ENCODE results near the gene RBFA. TPM values are rescaled to one million over a fixed set of nuclear protein-coding genes. Genes with fewer than 3 reads are reported as not detected.

The RBFA gene
- total and polyA plus RNA-seq, 2 of the 13 experiments (the other 11 are each of a cell fraction or from before 2014, with no cell fraction given): 29.7 to 42.4 TPM

DNA sequence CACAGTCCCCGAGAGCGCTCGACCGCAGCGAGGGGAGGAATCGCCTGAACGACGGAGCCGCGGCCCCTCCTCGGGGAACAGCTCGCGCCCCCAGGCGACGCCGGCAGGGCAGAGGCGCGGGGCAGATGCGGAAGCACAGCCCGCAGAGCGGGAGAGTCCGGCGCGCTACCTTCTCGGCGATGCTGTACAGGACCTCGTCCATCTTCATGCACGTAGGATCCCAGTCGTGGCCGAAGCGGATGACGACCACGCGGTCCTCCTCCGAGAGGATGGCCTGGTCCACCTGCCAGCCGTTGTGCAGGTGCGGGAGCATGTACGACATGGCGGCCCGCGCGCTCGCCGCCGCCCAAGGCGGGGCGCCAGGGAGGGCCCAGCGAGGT, 46.2 kb upstream of the RBFA start (continued):
- TF ChIP-seq ZNF770 (CRISPR knock-in tag; IDR thresholded peaks at IDR 0.05): no peak

DNA sequence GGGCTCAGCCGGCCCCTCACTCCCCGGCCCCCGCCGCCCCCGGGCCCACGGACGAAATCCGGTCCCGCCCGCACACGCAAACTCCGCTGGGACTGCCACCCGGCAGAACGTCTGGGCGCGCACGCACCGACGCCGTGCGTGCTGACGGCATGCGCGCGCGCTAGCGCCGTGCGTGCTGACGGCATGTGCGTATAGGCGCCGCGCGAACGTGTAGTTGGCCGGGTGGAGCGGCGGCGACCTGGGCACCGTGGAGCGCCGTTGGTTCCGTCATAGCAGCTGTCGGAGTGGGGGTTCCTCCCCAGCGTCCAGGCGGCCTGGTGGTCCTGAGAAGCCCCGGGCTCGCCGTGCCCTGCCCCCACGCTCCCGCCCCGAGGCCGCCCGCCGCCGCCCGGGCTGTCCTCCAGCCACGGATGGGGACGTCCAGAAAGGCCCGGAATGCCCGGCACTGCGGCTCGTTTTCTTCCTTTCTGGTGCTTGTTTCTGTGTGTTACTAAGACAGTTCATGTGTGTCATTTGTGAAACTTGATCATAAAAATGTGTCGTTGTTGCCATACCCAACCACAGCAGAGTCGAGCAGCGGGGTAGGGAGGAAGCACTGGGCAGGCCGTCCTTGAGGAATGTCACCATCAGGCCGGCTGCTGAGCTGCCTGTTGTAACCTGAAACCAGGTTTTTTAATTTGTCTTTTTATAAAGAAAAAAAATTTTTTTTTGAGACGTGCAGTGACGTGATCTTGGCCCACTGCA, 45.6 kb upstream of the RBFA start, which contains the start of gene TXNL4A:
TSS of gene TXNL4A (minus strand) at position 113 of the 744 bp plus-strand sequence. CDS start 171 bp downstream, outside the sequence.
- ChIA-PET POLR2A (interaction anchor here (0.7 to 6.1 kb wide), 8 partner anchors 21 to 120 kb away, joined by 3 to 45 read pairs (median 6); partner anchors contain the start of genes ADNP2, HSBP1L1 and RBFA), CTCF (ENCODE audit: low intra/inter-chr PET ratio, low total read pairs) (interaction anchor here (2.1 kb wide), 1 partner anchor 54 kb away, joined by 8 read pairs; no protein-coding TSS in a partner anchor)
- H3K27me3 ChIP-seq (ENCODE audit: control insufficient read depth in 1 of 2, insufficient read depth in 2 of 2, low read length in 2 of 2): no peaks in the 10 kb centered on the region; a peak in 1 of 5 replicates
- H3K36me3 ChIP-seq (replicated peaks in 1 of 2; ENCODE audit: control insufficient read depth in 1 of 2, insufficient read depth in 2 of 2, low read length in 2 of 2): peaks cover 3 to 13% of the 10 kb centered on the region in 2 experiments; a peak in 4 of 5 replicates
- intact Hi-C loops (cut with micrococcal nuclease; ENCODE audit: unreplicated experiment): loop anchor here (1.0 to 2.0 kb wide), 4 partner anchors 38 to 116 kb away; partner anchors contain the start of genes RBFA and SLC66A2
- H3K9me3 ChIP-seq (ENCODE audit: low read length): no peaks in the 10 kb centered on the region
- peak within 1 kb of the TSS; percentile 85 for H3K27ac ChIP-seq (ENCODE audit: extremely low read length, insufficient read depth, low read length)
- peak; percentile 69 for DNase-seq (ENCODE audit: low spot score)
- H3K79me2 ChIP-seq (ENCODE audit: insufficient read depth, low read length): peaks cover 48% of the 10 kb centered on the region
- peaks cover 27% of the 10 kb centered on the region for H4K20me1 ChIP-seq (ENCODE audit: insufficient read depth, low read length)
- H2AFZ ChIP-seq (ENCODE audit: low read length): no peak within 1 kb of the TSS
- H3K4me2 ChIP-seq (ENCODE audit: low read depth, low read length): peak within 1 kb of the TSS; percentile 97
- H3K9ac ChIP-seq (ENCODE audit: insufficient read depth, low read depth, low read length): peak within 1 kb of the TSS; percentile 92
- peaks cover 51% of the 10 kb centered on the region for H3K4me1 ChIP-seq (ENCODE audit: insufficient read depth, low read length)
- WGBS (ENCODE audit: low lambda C conversion rate): 0% methylated on average over 11 of the region's 71 CpGs
- ATAC-seq: peak; percentile 95
- peak; percentile 58 for FAIRE-seq
- TSS peak; percentile 88 for BruUV-seq (replicated peaks)
- peak within 1 kb of the TSS; percentile 84 to 96 (median 85) for H3K4me3 ChIP-seq (replicated peaks in 1 of 3; ENCODE audit: insufficient read depth in 1 of 3, low read depth in 2 of 3, low read length in 3 of 3)
- in situ Hi-C loops (cut with HindIII; ENCODE audit: extremely low pct_ligation_motif_present, low pct_unique_long_range_greater_than_20kb): loop anchor here (5.0 kb wide), 1 partner anchor 44 kb away; the partner anchor contains the start of gene RBFA
- TF ChIP-seq SALL1 (CRISPR knock-in tag; IDR thresholded peaks at IDR 0.05) (peak; percentile 30), TBX2 (CRISPR knock-in tag; IDR thresholded peaks at IDR 0.05; ENCODE audit: borderline replicate concordance) (peak; percentile 87), MTERF4 (CRISPR knock-in tag; IDR thresholded peaks at IDR 0.05) (peak; percentile 65; the same call in 1 of the 2 replicates), ZBTB49 (CRISPR knock-in tag; IDR thresholded peaks at IDR 0.05; ENCODE audit: borderline replicate concordance) (no peak), NFIB (CRISPR knock-in tag; IDR thresholded peaks at IDR 0.05; ENCODE audit: borderline replicate concordance) (no peak), NRL (CRISPR knock-in tag; IDR thresholded peaks at IDR 0.05; ENCODE audit: borderline replicate concordance) (no peak; the same call in 1 of the 2 replicates)
- TF ChIP-seq, protein P1, sequence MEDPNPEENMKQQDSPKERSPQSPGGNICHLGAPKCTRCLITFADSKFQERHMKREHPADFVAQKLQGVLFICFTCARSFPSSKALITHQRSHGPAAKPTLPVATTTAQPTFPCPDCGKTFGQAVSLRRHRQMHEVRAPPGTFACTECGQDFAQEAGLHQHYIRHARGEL (CRISPR knock-in tag; IDR thresholded peaks at IDR 0.05): no peak
- TF ChIP-seq, protein P2, sequence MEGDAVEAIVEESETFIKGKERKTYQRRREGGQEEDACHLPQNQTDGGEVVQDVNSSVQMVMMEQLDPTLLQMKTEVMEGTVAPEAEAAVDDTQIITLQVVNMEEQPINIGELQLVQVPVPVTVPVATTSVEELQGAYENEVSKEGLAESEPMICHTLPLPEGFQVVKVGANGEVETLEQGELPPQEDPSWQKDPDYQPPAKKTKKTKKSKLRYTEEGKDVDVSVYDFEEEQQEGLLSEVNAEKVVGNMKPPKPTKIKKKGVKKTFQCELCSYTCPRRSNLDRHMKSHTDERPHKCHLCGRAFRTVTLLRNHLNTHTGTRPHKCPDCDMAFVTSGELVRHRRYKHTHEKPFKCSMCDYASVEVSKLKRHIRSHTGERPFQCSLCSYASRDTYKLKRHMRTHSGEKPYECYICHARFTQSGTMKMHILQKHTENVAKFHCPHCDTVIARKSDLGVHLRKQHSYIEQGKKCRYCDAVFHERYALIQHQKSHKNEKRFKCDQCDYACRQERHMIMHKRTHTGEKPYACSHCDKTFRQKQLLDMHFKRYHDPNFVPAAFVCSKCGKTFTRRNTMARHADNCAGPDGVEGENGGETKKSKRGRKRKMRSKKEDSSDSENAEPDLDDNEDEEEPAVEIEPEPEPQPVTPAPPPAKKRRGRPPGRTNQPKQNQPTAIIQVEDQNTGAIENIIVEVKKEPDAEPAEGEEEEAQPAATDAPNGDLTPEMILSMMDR (CRISPR knock-in tag; IDR thresholded peaks at IDR 0.05): no peak

Data from HepG2 (cell line).